GM19025 (cell line): ENCODE data around the gene GBP4.

Source experiments
- ATAC-seq: cut with Tn5 transposase; IDR thresholded peaks from one replicate; pipeline ENCODE4 v1.9.1; 2021; ENCODE audit warnings: mild to moderate bottlenecking, low read depth, moderate library complexity; ENCODE audit not compliant: unreplicated experiment

Gene GBP4

GRCh38 chr1:89172468-89173143 is 26.1 kb downstream of the GBP4 start:
- ATAC-seq: no peak

GRCh38 chr1:89171067-89171438 is 27.7 kb downstream of the GBP4 start:
- no peak for ATAC-seq

- no peak for ATAC-seq
These were observed 28.3 kb downstream of the GBP4 start for GRCh38 chr1:89170170-89171066.

- ATAC-seq: no peak
These were observed 29.6 kb downstream of the GBP4 start for GRCh38 chr1:89169166-89169565.

GRCh38 chr1:89167590-89168230 is 31.0 kb downstream of the GBP4 start:
- ATAC-seq: no peak

GRCh38 chr1:89166705-89167104 is 32.0 kb downstream of the GBP4 start:
- ATAC-seq: no peak

- no peak for ATAC-seq
These were observed 32.9 kb downstream of the GBP4 start for GRCh38 chr1:89165811-89166210.

- no peak for ATAC-seq
These were observed 47.7 kb downstream of the GBP4 start for GRCh38 chr1:89151047-89151446.

- no peak for ATAC-seq
These were observed 48.8 kb downstream of the GBP4 start for GRCh38 chr1:89149976-89150375.

GRCh38 chr1:89149229-89149628 is 49.5 kb downstream of the GBP4 start:
- ATAC-seq: no peak

- no peak for ATAC-seq
These were observed 50.8 kb downstream of the GBP4 start for GRCh38 chr1:89147678-89148658.

- no peak for ATAC-seq
These were observed 52.0 kb downstream of the GBP4 start for GRCh38 chr1:89146721-89147120.

GRCh38 chr1:89143484-89143883 is 55.3 kb downstream of the GBP4 start:
- ATAC-seq: no peak

GRCh38 chr1:89142160-89142559 is 56.6 kb downstream of the GBP4 start:
- ATAC-seq: no peak

- no peak for ATAC-seq
These were observed 65.0 kb downstream of the GBP4 start for GRCh38 chr1:89133747-89134146.
